ENCODE data around the gene AKAP6.
"Not testable (repeated sequence)": the region's sequence is repeated elsewhere in the genome, so short reads cannot be mapped to it uniquely, and the experiment has no call there.

The AKAP6 gene

DNA sequence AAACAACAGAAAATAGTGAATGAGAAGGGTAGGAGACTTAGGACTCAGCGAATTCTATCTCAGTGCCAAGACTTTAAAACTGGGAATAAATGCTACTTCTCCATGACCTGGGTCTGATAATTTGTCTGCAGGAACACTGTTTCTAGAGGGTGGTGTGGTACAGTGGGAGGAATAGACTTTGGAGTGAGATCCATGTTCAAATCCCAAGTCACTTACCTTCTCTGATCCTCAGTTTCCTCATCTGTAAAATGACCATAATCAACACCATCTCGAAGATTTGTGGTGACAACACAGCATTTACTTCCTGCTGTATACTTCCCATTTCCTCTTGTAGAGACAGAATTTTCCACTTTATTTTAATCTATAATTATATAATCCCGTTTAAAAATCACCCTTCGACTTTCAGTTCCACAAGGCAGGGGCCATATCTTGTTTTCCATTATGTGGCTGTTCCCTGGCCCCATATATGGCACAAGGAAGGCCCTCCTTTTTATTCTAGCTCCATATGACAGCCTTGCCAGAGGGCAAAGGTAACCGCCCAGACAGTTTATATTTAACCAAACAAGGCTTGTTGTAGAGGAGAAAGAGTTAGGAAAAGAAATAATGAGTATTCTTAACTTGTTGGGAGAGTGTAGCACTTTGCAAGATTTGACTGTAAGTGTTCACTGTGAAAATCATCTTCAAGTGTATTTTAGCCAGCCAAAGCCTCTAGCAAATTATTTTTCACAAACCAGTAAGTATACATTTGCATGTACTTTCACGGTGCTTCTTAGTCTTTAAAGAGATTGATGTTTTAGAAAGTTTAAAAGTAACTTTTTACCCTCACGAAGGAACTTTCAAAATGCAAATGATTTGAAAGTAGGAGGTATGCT lies 243.1 kb downstream of the AKAP6 start:
- Histone ChIP-seq H3K4me1 (ENCODE audit: control insufficient read depth, insufficient read depth, low read length) (no peaks in the 10 kb centered on the region), H3K36me3 (ENCODE audit: control insufficient read depth, insufficient read depth, low read length) (no peaks in the 10 kb centered on the region), H3K27ac (ENCODE audit: low read length) (no peak overlapping the region), H3K9me3 (ENCODE audit: control insufficient read depth, insufficient read depth, low read length) (no peaks in the 10 kb centered on the region), H3K27me3 (ENCODE audit: control insufficient read depth, insufficient read depth, low read length) (no peaks in the 10 kb centered on the region), H3K4me3 (ENCODE audit: low read length) (no peak overlapping the region)
- 100% methylated on average over 2 of the region's 7 CpGs for WGBS (ENCODE audit: insufficient coverage, insufficient read length)
- no peak for DNase-seq (ENCODE audit: low read depth, low spot score)

DNA sequence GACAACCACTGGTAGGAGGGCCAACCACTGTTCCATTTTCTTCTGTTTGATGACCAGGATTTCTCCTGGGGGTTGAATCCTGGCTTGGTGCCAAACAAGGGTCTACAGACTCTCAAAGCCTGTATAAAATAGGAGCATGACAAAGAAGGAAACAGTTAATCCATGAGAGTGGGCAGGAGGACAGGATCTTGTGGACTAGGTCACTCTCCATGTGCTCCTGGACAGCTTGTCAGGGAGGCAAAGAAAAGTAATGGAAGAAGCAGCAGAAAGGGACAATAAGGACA lies 243.7 kb downstream of the AKAP6 start:
- H3K4me3 ChIP-seq (ENCODE audit: low read length), result no peak overlapping the region
- no peak for DNase-seq (ENCODE audit: low read depth, low spot score)
- H3K27me3 ChIP-seq (ENCODE audit: control insufficient read depth, insufficient read depth, low read length), result no peaks in the 10 kb centered on the region
- no peaks in the 10 kb centered on the region for H3K4me1 ChIP-seq (ENCODE audit: control insufficient read depth, insufficient read depth, low read length)
- no peaks in the 10 kb centered on the region for H3K36me3 ChIP-seq (ENCODE audit: control insufficient read depth, insufficient read depth, low read length)
- no peak overlapping the region for H3K27ac ChIP-seq (ENCODE audit: low read length)
- no peaks in the 10 kb centered on the region for H3K9me3 ChIP-seq (ENCODE audit: control insufficient read depth, insufficient read depth, low read length)

DNA sequence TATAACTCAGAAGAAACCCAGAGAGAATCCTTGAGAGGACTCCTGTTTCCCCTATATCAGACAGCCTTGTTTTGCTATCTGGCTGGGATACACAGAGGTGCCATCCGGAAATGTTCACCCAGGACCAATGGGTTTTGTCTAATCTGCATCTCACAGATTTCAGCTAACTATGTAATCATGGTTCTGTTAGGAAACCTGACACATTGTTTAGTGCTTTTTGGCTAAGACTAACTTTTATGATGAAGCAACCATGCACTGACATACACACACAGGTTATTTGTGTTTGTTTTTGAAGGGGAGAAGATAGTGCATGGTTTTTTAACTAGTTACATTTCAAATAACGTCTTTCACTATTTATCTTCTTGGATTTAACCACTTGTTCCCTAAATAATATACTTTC lies 245.2 kb downstream of the AKAP6 start:
- Histone ChIP-seq H3K9me3 (ENCODE audit: control insufficient read depth, insufficient read depth, low read length) (no peaks in the 10 kb centered on the region), H3K36me3 (ENCODE audit: control insufficient read depth, insufficient read depth, low read length) (no peaks in the 10 kb centered on the region), H3K4me1 (ENCODE audit: control insufficient read depth, insufficient read depth, low read length) (no peaks in the 10 kb centered on the region), H3K27ac (ENCODE audit: low read length) (no peak overlapping the region), H3K4me3 (ENCODE audit: low read length) (no peak overlapping the region), H3K27me3 (ENCODE audit: control insufficient read depth, insufficient read depth, low read length) (no peaks in the 10 kb centered on the region)
- WGBS (ENCODE audit: insufficient coverage, insufficient read length), result no CpG with 5 or more reads among the region's 2 CpGs
- DNase-seq (ENCODE audit: low read depth, low spot score), result no peak

DNA sequence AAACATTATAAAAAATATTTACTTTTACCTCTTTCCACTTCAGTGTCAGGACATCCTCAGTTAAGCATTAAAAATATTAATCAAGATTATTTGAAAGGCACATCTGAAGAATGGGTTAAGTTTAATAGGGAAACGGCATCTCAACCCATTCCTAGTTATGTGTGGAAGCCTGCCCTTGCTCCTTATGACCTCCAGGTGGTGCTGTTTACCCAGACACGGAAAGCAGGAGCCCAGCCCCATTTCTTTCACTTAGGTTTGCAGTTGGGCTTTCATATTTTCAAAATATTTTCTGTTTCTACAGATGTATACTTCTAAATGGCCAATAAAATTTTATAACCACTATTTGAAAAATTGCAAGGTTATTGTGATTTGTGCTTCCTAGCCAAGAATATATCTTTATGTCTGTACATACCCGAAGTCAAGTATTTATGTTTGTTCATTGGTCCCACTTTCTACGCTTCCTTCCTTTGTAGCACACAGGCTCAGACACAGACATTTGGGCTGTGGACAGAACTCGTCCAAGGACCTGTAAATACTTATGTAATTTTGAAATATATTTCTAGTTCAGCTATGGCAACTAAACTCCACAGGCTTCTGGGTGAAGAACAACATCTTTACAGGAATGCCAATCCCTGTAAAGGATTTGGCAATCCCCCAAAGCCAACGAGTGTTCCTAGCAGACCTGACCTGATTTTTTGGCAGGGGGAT lies 247.1 kb downstream of the AKAP6 start:
- no peak overlapping the region for H3K4me3 ChIP-seq (ENCODE audit: low read length)
- H3K4me1 ChIP-seq (ENCODE audit: control insufficient read depth, insufficient read depth, low read length), result no peaks in the 10 kb centered on the region
- WGBS (ENCODE audit: insufficient coverage, insufficient read length), result no CpG with 5 or more reads among the region's 6 CpGs
- DNase-seq (ENCODE audit: low read depth, low spot score), result peak; percentile 16
- no peaks in the 10 kb centered on the region for H3K9me3 ChIP-seq (ENCODE audit: control insufficient read depth, insufficient read depth, low read length)
- no peaks in the 10 kb centered on the region for H3K27me3 ChIP-seq (ENCODE audit: control insufficient read depth, insufficient read depth, low read length)
- no peaks in the 10 kb centered on the region for H3K36me3 ChIP-seq (ENCODE audit: control insufficient read depth, insufficient read depth, low read length)
- no peak overlapping the region for H3K27ac ChIP-seq (ENCODE audit: low read length)

DNA sequence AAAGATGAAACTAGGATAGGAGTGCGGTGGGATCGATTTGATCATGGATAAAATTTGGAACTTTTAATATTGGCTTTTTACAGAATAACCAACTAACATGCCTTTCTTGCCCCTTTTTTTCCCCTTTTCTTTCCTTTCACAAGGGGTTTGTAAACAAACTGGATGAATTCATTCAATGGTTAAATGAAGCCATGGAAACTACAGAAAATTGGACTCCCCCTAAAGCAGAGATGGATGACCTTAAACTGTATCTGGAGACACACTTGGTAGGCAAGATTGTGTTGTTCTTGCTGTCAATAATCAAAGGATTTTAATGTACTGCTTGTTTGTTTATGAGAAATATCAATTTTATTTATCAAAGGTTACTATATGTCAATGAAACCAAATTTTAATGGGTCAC lies 247.9 kb downstream of the AKAP6 start:
- H3K4me1 ChIP-seq (ENCODE audit: control insufficient read depth, insufficient read depth, low read length), result no peaks in the 10 kb centered on the region
- H3K27me3 ChIP-seq (ENCODE audit: control insufficient read depth, insufficient read depth, low read length), result no peaks in the 10 kb centered on the region
- H3K4me3 ChIP-seq (ENCODE audit: low read length), result no peak overlapping the region
- H3K36me3 ChIP-seq (ENCODE audit: control insufficient read depth, insufficient read depth, low read length), result no peaks in the 10 kb centered on the region
- no peak for DNase-seq (ENCODE audit: low read depth, low spot score)
- H3K9me3 ChIP-seq (ENCODE audit: control insufficient read depth, insufficient read depth, low read length), result no peaks in the 10 kb centered on the region
- no CpG with 5 or more reads among the region's 2 CpGs for WGBS (ENCODE audit: insufficient coverage, insufficient read length)
- no peak overlapping the region for H3K27ac ChIP-seq (ENCODE audit: low read length)

DNA sequence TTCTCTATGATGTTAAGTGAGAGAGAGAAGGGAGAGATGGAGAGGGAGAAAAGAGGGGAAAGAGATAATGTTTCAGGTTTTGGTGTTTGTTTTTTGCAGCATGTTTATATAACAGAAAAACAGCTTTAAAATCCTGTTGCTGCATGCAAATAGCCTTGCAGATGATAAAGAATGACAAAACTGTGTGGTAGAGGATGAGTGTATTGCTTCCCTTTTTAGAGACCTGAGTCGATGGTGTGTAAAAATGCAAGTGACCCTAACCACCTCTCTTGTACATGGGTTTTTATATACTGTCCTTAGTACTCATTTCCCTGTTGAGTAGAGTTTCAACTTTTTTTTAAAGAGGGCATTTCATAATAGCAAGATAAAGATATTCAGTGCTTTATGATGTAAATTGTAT lies 249.1 kb downstream of the AKAP6 start:
- no peaks in the 10 kb centered on the region for H3K36me3 ChIP-seq (ENCODE audit: control insufficient read depth, insufficient read depth, low read length)
- no peaks in the 10 kb centered on the region for H3K4me1 ChIP-seq (ENCODE audit: control insufficient read depth, insufficient read depth, low read length)
- no peak for DNase-seq (ENCODE audit: low read depth, low spot score)
- no CpG with 5 or more reads among the region's 1 CpG for WGBS (ENCODE audit: insufficient coverage, insufficient read length)
- H3K27ac ChIP-seq (ENCODE audit: low read length), result no peak overlapping the region
- H3K27me3 ChIP-seq (ENCODE audit: control insufficient read depth, insufficient read depth, low read length), result no peaks in the 10 kb centered on the region
- H3K4me3 ChIP-seq (ENCODE audit: low read length), result no peak overlapping the region
- no peaks in the 10 kb centered on the region for H3K9me3 ChIP-seq (ENCODE audit: control insufficient read depth, insufficient read depth, low read length)

DNA sequence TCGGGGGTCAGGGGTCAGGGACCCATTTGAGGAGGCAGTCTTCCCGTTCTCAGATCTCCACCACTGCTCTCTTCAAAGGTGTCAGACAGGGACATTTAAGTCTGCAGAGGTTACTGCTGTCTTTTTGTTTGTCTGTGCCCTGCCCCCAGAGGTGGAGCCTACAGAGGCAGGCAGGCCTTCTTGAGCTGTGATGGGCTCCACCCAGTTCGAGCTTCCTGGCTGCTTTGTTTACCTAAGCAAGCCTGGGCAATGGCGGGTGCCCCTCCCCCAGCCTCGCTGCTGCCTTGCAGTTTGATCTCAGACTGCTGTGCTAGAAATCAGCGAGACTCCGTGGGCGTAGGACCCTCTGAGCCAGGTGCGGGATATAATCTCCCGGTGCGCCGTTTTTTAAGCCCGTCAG lies 254.3 kb downstream of the AKAP6 start:
- not testable (repeated sequence) for H3K4me1 ChIP-seq (ENCODE audit: control insufficient read depth, insufficient read depth, low read length); DNase-seq (ENCODE audit: low read depth, low spot score); H3K36me3 ChIP-seq (ENCODE audit: control insufficient read depth, insufficient read depth, low read length); H3K4me3 ChIP-seq (ENCODE audit: low read length); H3K27ac ChIP-seq (ENCODE audit: low read length); H3K27me3 ChIP-seq (ENCODE audit: control insufficient read depth, insufficient read depth, low read length); H3K9me3 ChIP-seq (ENCODE audit: control insufficient read depth, insufficient read depth, low read length)
- WGBS (ENCODE audit: insufficient coverage, insufficient read length), result no CpG with 5 or more reads among the region's 13 CpGs

DNA sequence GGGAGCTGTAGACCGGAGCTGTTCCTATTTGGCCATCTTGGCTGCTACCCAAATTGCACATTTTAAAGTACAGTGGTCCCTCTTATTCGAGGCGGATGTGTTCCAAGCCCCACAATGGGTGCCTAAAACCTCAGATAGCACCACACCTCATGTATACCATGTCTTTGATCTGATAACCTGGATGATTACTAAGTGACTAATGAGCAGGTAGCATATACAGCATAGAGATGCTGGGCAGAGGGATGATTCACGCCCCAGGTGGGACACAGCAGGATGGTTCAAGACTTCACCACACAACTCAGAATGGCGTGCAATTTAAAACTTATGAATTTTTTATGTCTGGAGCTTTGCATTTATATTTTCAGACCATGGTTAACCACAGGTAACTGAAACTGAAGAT lies 255.0 kb downstream of the AKAP6 start:
- no peak overlapping the region for H3K27ac ChIP-seq (ENCODE audit: low read length)
- H3K9me3 ChIP-seq (ENCODE audit: control insufficient read depth, insufficient read depth, low read length), result peaks cover 2% of the 10 kb centered on the region
- H3K4me3 ChIP-seq (ENCODE audit: low read length), result no peak overlapping the region
- no CpG with 5 or more reads among the region's 5 CpGs for WGBS (ENCODE audit: insufficient coverage, insufficient read length)
- DNase-seq (ENCODE audit: low read depth, low spot score), result no peak
- no peaks in the 10 kb centered on the region for H3K4me1 ChIP-seq (ENCODE audit: control insufficient read depth, insufficient read depth, low read length)
- H3K27me3 ChIP-seq (ENCODE audit: control insufficient read depth, insufficient read depth, low read length), result no peaks in the 10 kb centered on the region
- no peaks in the 10 kb centered on the region; the same call in 1 of the 2 replicates for H3K36me3 ChIP-seq (ENCODE audit: control insufficient read depth, insufficient read depth, low read length)

DNA sequence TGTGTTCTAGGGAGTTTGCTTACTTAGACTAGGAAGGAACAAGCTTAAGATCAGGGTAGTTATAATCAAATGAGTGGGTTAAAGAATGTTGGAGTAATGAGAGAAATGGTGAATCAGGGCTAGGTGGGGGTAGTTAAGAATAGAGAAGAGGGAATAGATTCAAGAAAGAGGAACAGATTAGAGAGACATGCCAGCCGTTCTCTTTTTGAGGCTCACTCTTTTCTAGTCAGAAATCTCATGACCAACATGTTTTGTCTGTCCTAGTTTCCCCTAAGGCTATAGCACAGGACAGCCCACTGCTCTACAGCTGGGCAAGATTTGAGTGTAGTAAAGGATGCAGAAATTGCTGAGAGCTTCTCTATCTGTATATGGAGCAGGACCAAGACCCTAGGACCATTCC lies 258.4 kb downstream of the AKAP6 start:
- no peak overlapping the region for H3K4me3 ChIP-seq (ENCODE audit: low read length)
- no peaks in the 10 kb centered on the region; the same call in 1 of the 2 replicates for H3K36me3 ChIP-seq (ENCODE audit: control insufficient read depth, insufficient read depth, low read length)
- WGBS (ENCODE audit: insufficient coverage, insufficient read length), result no CpG with 5 or more reads among the region's 1 CpG
- no peak overlapping the region for H3K27ac ChIP-seq (ENCODE audit: low read length)
- no peaks in the 10 kb centered on the region for H3K27me3 ChIP-seq (ENCODE audit: control insufficient read depth, insufficient read depth, low read length)
- H3K9me3 ChIP-seq (ENCODE audit: control insufficient read depth, insufficient read depth, low read length), result peaks cover 2% of the 10 kb centered on the region
- H3K4me1 ChIP-seq (ENCODE audit: control insufficient read depth, insufficient read depth, low read length), result no peaks in the 10 kb centered on the region
- no peak for DNase-seq (ENCODE audit: low read depth, low spot score)

DNA sequence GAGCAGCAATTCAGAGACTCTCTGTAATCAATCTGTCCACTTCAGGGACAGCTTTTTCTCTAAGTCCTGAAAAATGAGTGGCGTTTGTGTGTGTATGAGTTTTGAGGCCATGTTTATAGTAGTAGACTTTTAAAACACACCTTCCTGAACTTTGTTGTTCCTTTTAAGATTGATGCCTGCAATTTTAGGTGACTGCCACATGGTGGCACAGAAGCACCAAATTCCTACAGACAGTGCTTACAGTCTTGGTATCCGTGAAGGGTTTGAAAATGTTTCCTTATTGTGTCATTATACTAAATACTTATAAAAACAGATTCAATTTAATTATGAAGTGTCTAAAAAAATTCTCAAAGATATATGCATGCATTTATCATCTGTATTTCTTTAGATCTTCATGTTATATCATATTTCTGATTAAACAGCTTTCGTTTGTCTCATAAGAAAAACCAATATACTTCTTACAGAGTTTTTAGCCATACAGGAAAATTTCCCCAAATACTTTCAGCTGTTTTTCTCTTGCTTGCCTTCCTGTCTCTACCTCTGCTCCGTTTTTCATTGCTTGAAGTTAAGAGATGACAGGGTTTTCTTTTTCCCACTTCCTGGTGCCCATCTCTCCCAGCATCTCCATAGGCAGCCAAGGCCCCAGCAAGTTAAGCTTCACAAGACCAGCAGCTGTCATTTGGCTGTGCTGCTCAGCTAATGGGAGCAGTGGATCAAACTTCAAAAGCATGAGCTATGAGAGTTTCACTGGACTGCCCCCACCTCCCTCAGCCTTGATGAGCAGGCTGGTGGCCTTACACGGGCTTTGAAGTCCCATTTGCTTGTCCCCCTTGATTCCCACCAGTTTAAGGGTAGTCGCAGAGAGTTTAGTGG lies 259.6 kb downstream of the AKAP6 start:
- Histone ChIP-seq H3K36me3 (ENCODE audit: control insufficient read depth, insufficient read depth, low read length) (no peaks in the 10 kb centered on the region; the same call in 1 of the 2 replicates), H3K4me3 (ENCODE audit: low read length) (no peak overlapping the region), H3K27ac (ENCODE audit: low read length) (no peak overlapping the region), H3K9me3 (ENCODE audit: control insufficient read depth, insufficient read depth, low read length) (peaks cover 2% of the 10 kb centered on the region), H3K27me3 (ENCODE audit: control insufficient read depth, insufficient read depth, low read length) (no peaks in the 10 kb centered on the region), H3K4me1 (ENCODE audit: control insufficient read depth, insufficient read depth, low read length) (no peaks in the 10 kb centered on the region)
- WGBS (ENCODE audit: insufficient coverage, insufficient read length), result no CpG with 5 or more reads among the region's 6 CpGs
- peak; percentile 13 for DNase-seq (ENCODE audit: low read depth, low spot score)
